Mesenchymal stem cell (in vitro differentiated cells and primary cell): Measurements from ENCODE around the gene DHX36. TPM values are rescaled to one million over a fixed set of nuclear protein-coding genes. Genes with fewer than 3 reads are reported as not detected.

Experiments
- DNase-seq: peaks from one replicate; pipeline ENCODE4 v3.0.0-alpha.2; 2013
- H2AFZ ChIP-seq: one replicate; pipeline ENCODE4 v1.6.1; 2013; ENCODE audit warnings: low read depth, mild to moderate bottlenecking, control low read depth, inconsistent platforms, low read length, moderate library complexity
- H2AK5ac ChIP-seq: 2 replicates; pipeline ENCODE4 v1.6.1; 2013; ENCODE audit warnings: low read length, moderate library complexity, mild to moderate bottlenecking, inconsistent platforms; ENCODE audit not compliant: severe bottlenecking
- H2BK120ac ChIP-seq: one replicate; pipeline ENCODE4 v1.6.1; 2013; ENCODE audit warnings: low read depth, mild to moderate bottlenecking, inconsistent platforms, low read length, moderate library complexity
- H2BK12ac ChIP-seq, 2 experiments: one replicate each; pipeline ENCODE4 v1.6.1; 2013; ENCODE audit warnings: inconsistent platforms in 2 of 2, low read length in 2 of 2, mild to moderate bottlenecking in 2 of 2, moderate library complexity in 2 of 2, control low read depth in 1 of 2
- H2BK15ac ChIP-seq: one replicate; pipeline ENCODE4 v1.6.1; 2013; ENCODE audit warnings: mild to moderate bottlenecking, low read depth, inconsistent platforms; ENCODE audit not compliant: poor library complexity, severe bottlenecking
- H2BK5ac ChIP-seq: 2 replicates; pipeline ENCODE4 v1.6.1; 2013; ENCODE audit warnings: low read depth, mild to moderate bottlenecking, low read length, control low read depth, inconsistent platforms; ENCODE audit not compliant: poor library complexity, severe bottlenecking
- H3K14ac ChIP-seq, 2 experiments: one replicate each; pipeline ENCODE4 v1.6.1; 2013; ENCODE audit warnings: inconsistent platforms in 2 of 2, low read length in 2 of 2, control low read depth in 1 of 2, mild to moderate bottlenecking in 1 of 2, moderate library complexity in 1 of 2
- H3K18ac ChIP-seq, 2 experiments: one replicate each; pipeline ENCODE4 v1.6.1; 2013; ENCODE audit warnings: inconsistent platforms in 2 of 2, low read length in 2 of 2, control low read depth in 1 of 2, low read depth in 1 of 2, mild to moderate bottlenecking in 1 of 2
- H3K23ac ChIP-seq, 2 experiments: one replicate each; pipeline ENCODE4 v1.6.1; 2013; ENCODE audit warnings: inconsistent platforms in 2 of 2, low read length in 2 of 2, mild to moderate bottlenecking in 2 of 2, moderate library complexity in 2 of 2, control low read depth in 1 of 2
- H3K27ac ChIP-seq: 2 replicates; pipeline ENCODE4 v1.5.1; 2013; ENCODE audit warnings: mild to moderate bottlenecking, moderate library complexity, low read length, control low read depth, inconsistent platforms; ENCODE audit not compliant: poor library complexity, severe bottlenecking
- H3K27me3 ChIP-seq, 2 experiments: 2 replicates each; pipeline versions ENCODE4 v1.6.1 to v1.7.0; 2013; ENCODE audit warnings: low read length in 2 of 2, mild to moderate bottlenecking in 2 of 2, moderate library complexity in 2 of 2, control low read depth in 1 of 2, inconsistent platforms in 1 of 2; ENCODE audit not compliant: control insufficient read depth in 1 of 2, insufficient read depth in 1 of 2
- H3K36me3 ChIP-seq, 2 experiments: 2 replicates each; pipeline versions ENCODE4 v1.6.1 to v1.7.0; 2013; ENCODE audit warnings: low read length in 2 of 2, control low read depth in 1 of 2, inconsistent platforms in 1 of 2, low read depth in 1 of 2, mild to moderate bottlenecking in 1 of 2; ENCODE audit not compliant: insufficient read depth in 2 of 2, control insufficient read depth in 1 of 2
- H3K4ac ChIP-seq, 2 experiments: one replicate each; pipeline ENCODE4 v1.6.1; 2013; ENCODE audit warnings: inconsistent platforms in 2 of 2, low read length in 2 of 2, mild to moderate bottlenecking in 2 of 2, moderate library complexity in 2 of 2, control low read depth in 1 of 2, low read depth in 1 of 2
- H3K4me1 ChIP-seq: 2 replicates; pipeline ENCODE4 v1.6.1; 2013; ENCODE audit warnings: low read depth, low read length, control low read depth; ENCODE audit not compliant: control insufficient read depth, insufficient read depth
- H3K4me2 ChIP-seq: 2 replicates; pipeline ENCODE4 v1.6.1; 2013; ENCODE audit warnings: low read length, mild to moderate bottlenecking, inconsistent platforms; ENCODE audit not compliant: poor library complexity, severe bottlenecking
- H3K4me3 ChIP-seq, 2 experiments: 2 replicates each; pipeline versions ENCODE4 v1.5.1 to v1.7.0; 2013; ENCODE audit warnings: low read length in 2 of 2, mild to moderate bottlenecking in 2 of 2, control low read depth in 1 of 2, low read depth in 1 of 2; ENCODE audit not compliant: insufficient read depth in 1 of 2
- H3K79me1 ChIP-seq: replicated peaks from 2 replicates; pipeline ENCODE4 v1.6.1; 2013; ENCODE audit warnings: mild to moderate bottlenecking, control low read depth, low read length, inconsistent platforms; ENCODE audit not compliant: poor library complexity, severe bottlenecking
- H3K9ac ChIP-seq: 2 replicates; pipeline ENCODE4 v1.7.0; 2013; ENCODE audit warnings: mild to moderate bottlenecking, low read length, moderate library complexity
- H3K9me3 ChIP-seq: 2 replicates; pipeline ENCODE4 v1.7.0; 2013; ENCODE audit warnings: mild to moderate bottlenecking, low read length; ENCODE audit not compliant: control insufficient read depth
- H4K8ac ChIP-seq: one replicate; pipeline ENCODE4 v1.6.1; 2013; ENCODE audit warnings: inconsistent platforms, mild to moderate bottlenecking, low read length, moderate library complexity
- H4K91ac ChIP-seq: one replicate; pipeline ENCODE4 v1.6.1; 2013; ENCODE audit warnings: mild to moderate bottlenecking, low read length, inconsistent platforms
- WGBS: methylation state at CpG from one replicate; pipeline ENCODE4 v1.1.7; 2013; ENCODE audit warnings: mixed read lengths; 5-methylcytosine and 5-hydroxymethylcytosine counted together
- small RNA-seq: library from polyadenylated mRNA; stranded (forward); fragments of <200 nt; extraction: miRNeasy Mini kit (QIAGEN cat#:217004); gene quantifications from one replicate; pipeline ENCODE3, GENCODE V24; 2013; ENCODE audit warnings: low read depth

The DHX36 gene

DNA sequence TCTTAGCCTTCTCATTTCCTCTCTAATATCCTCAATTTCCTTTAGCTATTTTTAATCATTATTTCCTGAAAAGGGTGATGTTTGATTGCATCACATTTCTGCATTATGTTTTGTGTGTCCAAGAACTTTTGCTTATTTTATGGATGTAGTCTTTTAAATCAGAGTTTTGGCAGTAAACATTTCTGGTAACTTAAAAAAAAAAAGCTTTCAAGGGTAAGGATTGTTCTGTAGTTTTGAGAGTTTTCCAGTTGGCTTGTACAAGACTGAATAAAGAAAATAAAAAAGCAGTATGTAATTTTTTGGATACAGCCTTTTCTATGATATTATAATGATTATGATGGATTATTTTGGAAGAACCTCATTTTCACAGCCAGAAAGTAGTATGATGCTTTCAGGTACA is 99.4 kb downstream of the DHX36 start:
- H3K79me1 ChIP-seq: no peaks in the 10 kb centered on the region
- no peak overlapping the region for H2AK5ac ChIP-seq
- H3K14ac ChIP-seq: no peak overlapping the region
- H2BK15ac ChIP-seq: no peak overlapping the region
- no peak overlapping the region for H3K4ac ChIP-seq
- peaks cover 5% of the 10 kb centered on the region for H3K4me1 ChIP-seq
- H3K18ac ChIP-seq: no peak overlapping the region
- no peaks in the 10 kb centered on the region for H3K9me3 ChIP-seq
- H3K4me3 ChIP-seq: no peak overlapping the region
- no peaks in the 10 kb centered on the region for H3K27me3 ChIP-seq
- DNase-seq: no peak
- H2BK5ac ChIP-seq: no peak overlapping the region
- no peak overlapping the region for H2BK120ac ChIP-seq
- H3K27ac ChIP-seq: no peak overlapping the region
- H4K91ac ChIP-seq: no peak overlapping the region
- H3K9ac ChIP-seq: no peak overlapping the region
- H4K8ac ChIP-seq: no peak overlapping the region
- no peak overlapping the region for H2AFZ ChIP-seq
- no peak overlapping the region for H3K23ac ChIP-seq
- no peak overlapping the region for H2BK12ac ChIP-seq
- no peak overlapping the region for H3K4me2 ChIP-seq
- H3K36me3 ChIP-seq: no peaks in the 10 kb centered on the region

DNA sequence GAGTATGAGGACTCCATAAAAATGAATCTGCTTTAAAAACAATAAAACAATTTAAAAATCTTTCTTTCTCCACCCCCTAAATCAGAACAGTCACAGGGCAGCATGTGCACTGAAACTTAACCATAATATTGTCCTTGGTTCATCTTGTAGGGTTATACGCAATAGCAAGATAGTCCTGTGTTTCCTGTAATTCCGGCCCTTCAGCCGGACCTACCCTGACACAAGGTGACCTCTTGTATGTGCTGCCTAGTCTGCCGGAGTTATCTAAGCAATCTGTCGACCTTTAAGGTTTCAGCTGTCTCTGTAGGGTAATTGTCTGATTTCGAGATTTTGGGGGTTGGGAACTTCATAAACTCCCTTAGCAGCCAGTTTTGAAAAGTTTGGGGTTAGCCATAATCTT is 99.9 kb downstream of the DHX36 start:
- H3K14ac ChIP-seq: no peak overlapping the region
- no peak overlapping the region for H4K91ac ChIP-seq
- no peak overlapping the region for H3K9ac ChIP-seq
- H2BK5ac ChIP-seq: no peak overlapping the region
- H2BK15ac ChIP-seq: no peak overlapping the region
- H4K8ac ChIP-seq: no peak overlapping the region
- H3K4me1 ChIP-seq: peaks cover 5% of the 10 kb centered on the region
- H3K27me3 ChIP-seq: no peaks in the 10 kb centered on the region
- H3K18ac ChIP-seq: no peak overlapping the region
- H3K27ac ChIP-seq: no peak overlapping the region
- H2AFZ ChIP-seq: no peak overlapping the region
- no peak overlapping the region for H2BK12ac ChIP-seq
- no peaks in the 10 kb centered on the region for H3K36me3 ChIP-seq
- no peak overlapping the region for H2AK5ac ChIP-seq
- H3K4me2 ChIP-seq: no peak overlapping the region
- WGBS: 44% methylated on average over 6 of the region's 6 CpGs
- no peak overlapping the region for H3K23ac ChIP-seq
- no peak overlapping the region for H3K4me3 ChIP-seq
- H3K4ac ChIP-seq: no peak overlapping the region
- DNase-seq: no peak
- H2BK120ac ChIP-seq: no peak overlapping the region
- H3K79me1 ChIP-seq: no peaks in the 10 kb centered on the region
- H3K9me3 ChIP-seq: no peaks in the 10 kb centered on the region

DNA sequence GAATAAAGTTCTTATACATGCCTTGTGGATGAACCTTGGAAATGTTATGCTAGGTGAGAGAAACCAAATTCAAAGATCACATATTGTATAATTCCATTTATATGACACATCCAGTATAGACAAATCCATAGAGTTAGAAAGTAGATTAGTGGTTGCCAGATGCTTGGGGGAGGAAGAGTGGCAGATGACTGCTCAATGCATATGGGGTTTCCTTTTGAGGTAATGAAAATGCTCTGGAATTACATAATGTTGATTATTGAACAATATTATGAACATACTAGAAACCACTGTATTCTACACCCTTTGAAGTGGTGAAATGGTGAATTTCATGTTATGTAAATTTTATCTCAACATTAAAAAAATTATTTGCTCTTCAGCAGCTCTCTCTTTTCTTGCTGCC is 100.8 kb downstream of the DHX36 start:
- no peaks in the 10 kb centered on the region for H3K9me3 ChIP-seq
- H3K14ac ChIP-seq: no peak overlapping the region
- no peak overlapping the region for H3K4me2 ChIP-seq
- no peak overlapping the region for H2BK15ac ChIP-seq
- no peaks in the 10 kb centered on the region for H3K36me3 ChIP-seq
- H3K23ac ChIP-seq: no peak overlapping the region
- no peak overlapping the region for H3K4me3 ChIP-seq
- no peak overlapping the region for H3K9ac ChIP-seq
- no peak overlapping the region for H2BK12ac ChIP-seq
- no peak overlapping the region for H3K27ac ChIP-seq
- no peak overlapping the region for H2BK5ac ChIP-seq
- no peak overlapping the region for H2AK5ac ChIP-seq
- H3K18ac ChIP-seq: no peak overlapping the region
- no peaks in the 10 kb centered on the region for H3K79me1 ChIP-seq
- no peak overlapping the region for H4K8ac ChIP-seq
- H2AFZ ChIP-seq: no peak overlapping the region
- H2BK120ac ChIP-seq: no peak overlapping the region
- no peak overlapping the region for H3K4ac ChIP-seq
- H3K27me3 ChIP-seq: no peaks in the 10 kb centered on the region
- DNase-seq: no peak
- H3K4me1 ChIP-seq: no peaks in the 10 kb centered on the region
- no peak overlapping the region for H4K91ac ChIP-seq

Small RNAs within 50 kb of the gene (small RNA-seq; reads per million reads assigned to genes)
- gene RF01210: not detected
